ENCODE data around the gene SYNPO2.

DNA sequence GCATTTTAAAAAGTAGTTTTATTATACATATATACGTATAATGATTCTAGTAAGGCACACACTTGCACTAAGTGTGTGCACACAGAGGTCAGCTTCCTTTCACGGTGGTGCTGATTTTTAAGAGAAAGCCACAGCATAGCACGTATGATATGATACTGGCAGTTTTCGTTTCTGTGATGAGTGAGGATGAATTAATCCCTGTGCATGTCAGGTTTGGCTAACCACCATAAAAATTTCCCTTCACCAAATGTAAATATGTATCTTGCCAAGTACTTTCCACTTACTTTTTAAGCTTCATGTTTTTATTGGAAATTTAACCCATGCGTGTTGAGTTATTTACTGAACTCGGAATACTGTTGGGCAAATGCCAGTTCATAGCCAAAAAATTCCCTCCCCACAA, 84.6 kb downstream of the SYNPO2 start:
- TF ChIP-seq, protein P1, sequence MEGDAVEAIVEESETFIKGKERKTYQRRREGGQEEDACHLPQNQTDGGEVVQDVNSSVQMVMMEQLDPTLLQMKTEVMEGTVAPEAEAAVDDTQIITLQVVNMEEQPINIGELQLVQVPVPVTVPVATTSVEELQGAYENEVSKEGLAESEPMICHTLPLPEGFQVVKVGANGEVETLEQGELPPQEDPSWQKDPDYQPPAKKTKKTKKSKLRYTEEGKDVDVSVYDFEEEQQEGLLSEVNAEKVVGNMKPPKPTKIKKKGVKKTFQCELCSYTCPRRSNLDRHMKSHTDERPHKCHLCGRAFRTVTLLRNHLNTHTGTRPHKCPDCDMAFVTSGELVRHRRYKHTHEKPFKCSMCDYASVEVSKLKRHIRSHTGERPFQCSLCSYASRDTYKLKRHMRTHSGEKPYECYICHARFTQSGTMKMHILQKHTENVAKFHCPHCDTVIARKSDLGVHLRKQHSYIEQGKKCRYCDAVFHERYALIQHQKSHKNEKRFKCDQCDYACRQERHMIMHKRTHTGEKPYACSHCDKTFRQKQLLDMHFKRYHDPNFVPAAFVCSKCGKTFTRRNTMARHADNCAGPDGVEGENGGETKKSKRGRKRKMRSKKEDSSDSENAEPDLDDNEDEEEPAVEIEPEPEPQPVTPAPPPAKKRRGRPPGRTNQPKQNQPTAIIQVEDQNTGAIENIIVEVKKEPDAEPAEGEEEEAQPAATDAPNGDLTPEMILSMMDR (IDR thresholded peaks at IDR 0.05): no peak
- TF ChIP-seq EZH2 (IDR thresholded peaks at IDR 0.05) (no peak), EZH2phosphoT487 (IDR thresholded peaks at IDR 0.05) (no peak)
